DOHH2 (cell line): Measurements from ENCODE around the gene SLC7A5.
A peak's percentile ranks its signal among the peaks of the same experiment; 100 is the strongest.
"Not testable (repeated sequence)": the region's sequence is repeated elsewhere in the genome, so short reads cannot be mapped to it uniquely, and the experiment has no call there.

Experiments used
- H3F3A ChIP-seq: fragments of 200-600 bp; sonication (generic), shearing (Covaris generic); 2 replicates; pipeline ENCODE4 v1.6.0; 2016; ENCODE audit warnings: antibody characterized with exemption, mild to moderate bottlenecking; ENCODE audit not compliant: control insufficient read depth, insufficient read depth
- H3K27ac ChIP-seq: fragments of 200-600 bp; sonication (generic); 2 replicates; pipeline ENCODE4 v1.5.1; 2014; ENCODE audit warnings: low read depth, mild to moderate bottlenecking, low read length, moderate library complexity
- H3K27me3 ChIP-seq: fragments of 200-600 bp; sonication (generic); 2 replicates; pipeline ENCODE4 v1.6.1; 2014; ENCODE audit warnings: mild to moderate bottlenecking, low read length, mixed read lengths; ENCODE audit not compliant: control insufficient read depth
- H3K36me3 ChIP-seq: fragments of 200-600 bp; sonication (generic); 2 replicates; pipeline ENCODE4 v1.6.1; 2014; ENCODE audit warnings: mild to moderate bottlenecking, low read length, moderate library complexity, mixed read lengths; ENCODE audit not compliant: control insufficient read depth
- H3K4me1 ChIP-seq: fragments of 200-600 bp; sonication (generic); 2 replicates; pipeline ENCODE4 v1.6.1; 2014; ENCODE audit warnings: mild to moderate bottlenecking, low read length, mixed read lengths; ENCODE audit not compliant: control insufficient read depth
- H3K4me2 ChIP-seq: fragments of 200-600 bp; sonication (generic); 2 replicates; pipeline ENCODE4 v1.6.0; 2014; ENCODE audit warnings: mild to moderate bottlenecking, low read length, moderate library complexity
- H3K4me3 ChIP-seq: fragments of 200-600 bp; sonication (generic); 2 replicates; pipeline ENCODE4 v1.5.1; 2014; ENCODE audit warnings: mild to moderate bottlenecking, low read length, mixed read lengths
- H3K79me2 ChIP-seq: fragments of 200-600 bp; sonication (generic); 2 replicates; pipeline ENCODE4 v1.6.1; 2014; ENCODE audit warnings: mild to moderate bottlenecking, low read length, mixed read lengths; ENCODE audit not compliant: control insufficient read depth
- H3K9me2 ChIP-seq: fragments of 200-600 bp; sonication (generic); replicated peaks from 2 replicates; pipeline ENCODE4 v1.6.1; 2014; ENCODE audit warnings: mild to moderate bottlenecking, low read length, mixed read lengths; ENCODE audit not compliant: control insufficient read depth
- H3K9me3 ChIP-seq: fragments of 200-600 bp; sonication (generic); 2 replicates; pipeline ENCODE4 v1.6.1; 2014; ENCODE audit warnings: antibody characterized with exemption, low read length, mixed read lengths; ENCODE audit not compliant: control insufficient read depth, insufficient read depth
- H4K20me1 ChIP-seq: fragments of 200-600 bp; sonication (generic); 2 replicates; pipeline ENCODE4 v1.6.0; 2014; ENCODE audit warnings: low read depth, mild to moderate bottlenecking, antibody characterized with exemption, low read length, moderate library complexity; ENCODE audit not compliant: control insufficient read depth, insufficient read depth
- EZH2phosphoT487 ChIP-seq: fragments of 200-600 bp; sonication (generic); IDR thresholded peaks from 2 replicates; pipeline ENCODE4 v1.6.1; 2017; ENCODE audit warnings: borderline replicate concordance, mild to moderate bottlenecking, antibody characterized with exemption, low read length, moderate library complexity, mixed read lengths
- TF ChIP-seq, protein P1 (sequence below): fragments of 200-600 bp; sonication (generic); IDR thresholded peaks from one replicate; pipeline ENCODE4 v1.5.1; 2014; ENCODE audit warnings: antibody characterized with exemption, mild to moderate bottlenecking, low read depth, low read length; ENCODE audit not compliant: poor library complexity, severe bottlenecking

The SLC7A5 gene

DNA sequence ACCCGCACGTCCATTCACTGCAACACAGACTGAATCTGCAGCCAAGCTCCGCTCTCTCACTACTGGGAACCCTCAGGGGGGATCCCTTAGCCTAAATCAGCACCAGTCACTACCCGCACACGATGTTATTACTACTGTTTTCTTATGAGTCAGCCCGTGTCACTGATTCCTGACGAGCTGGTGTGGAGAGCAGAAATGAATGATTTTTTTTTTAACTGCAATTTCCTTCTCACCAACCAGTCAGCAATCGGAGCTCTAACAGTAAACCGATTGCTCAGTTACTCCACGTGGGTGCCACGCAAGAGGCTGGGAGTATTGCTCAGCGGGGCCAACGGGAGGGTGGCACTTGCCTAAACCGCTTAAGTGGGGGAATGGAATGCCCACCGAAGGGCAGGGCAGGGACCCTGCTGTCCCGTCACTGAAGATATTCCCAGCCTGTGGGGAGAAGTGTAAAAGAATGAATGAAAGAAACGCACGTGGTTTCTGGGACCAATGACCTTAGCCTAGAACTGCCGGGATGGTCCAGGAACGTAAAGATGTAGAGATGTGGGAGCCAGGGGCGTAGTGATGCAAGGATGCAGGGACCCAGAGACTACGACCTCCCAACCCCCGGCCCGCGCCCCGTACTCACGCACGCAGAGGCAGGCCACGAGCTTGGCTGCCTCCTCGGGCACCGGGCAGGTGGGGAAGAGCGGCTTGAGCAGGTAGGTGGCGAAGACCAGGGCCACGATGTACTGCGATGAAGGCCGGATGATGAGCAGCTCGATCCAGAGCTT is 865 bp downstream of the SLC7A5 start:
- H3K9me2 ChIP-seq, H3F3A ChIP-seq, H3K27me3 ChIP-seq, H3K9me3 ChIP-seq: not testable (repeated sequence)
- Histone ChIP-seq H3K4me2 (peak overlapping the region; percentile 95), H3K27ac (peak overlapping the region; percentile 41), H3K36me3 (peaks cover 49% of the 10 kb centered on the region), H3K79me2 (peaks cover 58% of the 10 kb centered on the region), H4K20me1 (peaks cover 15% of the 10 kb centered on the region), H3K4me3 (peak overlapping the region; percentile 96), H3K4me1 (peaks cover 52% of the 10 kb centered on the region)

DNA sequence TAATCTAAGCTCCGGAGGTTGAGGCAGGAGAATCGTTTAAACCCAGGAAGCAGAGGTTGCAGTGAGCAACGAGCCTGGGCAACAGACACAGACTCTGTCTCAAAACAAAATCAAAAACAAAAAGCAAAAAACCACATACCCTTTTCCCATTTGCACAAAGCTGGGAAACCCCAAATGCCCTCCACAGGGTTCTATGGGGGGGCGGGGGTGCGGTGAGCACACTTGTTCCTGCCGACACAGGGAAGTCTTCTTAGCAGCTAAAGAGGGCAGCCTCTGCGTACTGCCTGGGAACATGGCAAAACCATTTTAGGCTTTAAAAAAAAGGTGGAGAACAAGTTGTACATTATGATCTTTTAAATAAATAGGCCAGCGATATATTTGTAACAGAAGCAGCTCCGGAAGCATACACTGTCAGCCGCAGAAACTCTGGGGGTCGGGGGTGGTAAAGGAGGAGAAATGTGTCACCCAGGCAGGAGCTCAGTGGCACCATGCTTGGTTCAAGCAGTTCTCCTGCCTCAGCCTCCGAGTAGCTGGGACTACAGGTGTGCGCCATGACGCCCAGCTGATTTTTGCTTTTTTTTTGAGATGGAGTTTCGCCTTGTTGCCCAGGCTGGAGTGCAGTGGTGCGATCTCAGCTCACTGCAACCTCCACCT is 3.3 kb downstream of the SLC7A5 start:
- Histone ChIP-seq H4K20me1 (peaks cover 21% of the 10 kb centered on the region), H3K79me2 (peaks cover 83% of the 10 kb centered on the region), H3K36me3 (peaks cover 73% of the 10 kb centered on the region), H3K4me3 (peak overlapping the region; percentile 96), H3K4me1 (peaks cover 66% of the 10 kb centered on the region), H3K4me2 (peak overlapping the region; percentile 95)
- not testable (repeated sequence) for H3K27ac ChIP-seq, H3F3A ChIP-seq, H3K9me2 ChIP-seq, H3K27me3 ChIP-seq, H3K9me3 ChIP-seq

DNA sequence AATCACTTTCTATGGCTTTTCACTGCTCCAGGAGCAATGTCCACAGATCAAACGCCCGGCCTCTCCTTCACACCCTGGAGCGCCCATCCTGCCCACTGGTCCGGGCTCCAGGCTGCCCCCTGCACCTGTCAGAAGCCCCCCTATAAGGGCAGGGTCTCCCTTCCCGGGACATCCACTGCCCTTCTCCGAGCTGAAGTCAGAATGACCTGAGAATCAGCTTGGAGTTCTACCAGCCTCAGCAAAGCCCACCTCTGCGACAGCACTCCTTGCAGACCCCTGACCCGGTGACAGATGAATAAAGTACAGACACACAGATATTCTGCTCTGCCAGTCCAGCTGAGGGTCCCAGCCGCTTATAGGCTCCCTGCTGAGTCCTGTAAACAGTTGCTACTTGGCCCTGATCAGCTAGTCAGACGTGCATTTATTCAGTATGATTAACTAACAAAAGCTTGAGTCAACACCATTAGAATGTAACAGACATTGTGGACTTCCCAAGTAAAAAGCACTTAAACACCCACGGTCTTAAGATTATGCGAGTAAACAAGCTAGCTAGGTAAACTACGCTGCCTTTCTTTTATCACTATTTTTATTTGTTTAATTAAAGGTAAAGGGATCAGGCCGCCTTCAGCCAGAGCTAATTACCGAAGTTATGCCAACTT is 4.8 kb downstream of the SLC7A5 start:
- Histone ChIP-seq H3K27ac (no peak overlapping the region), H3K4me2 (peak overlapping the region; percentile 54), H3K36me3 (peaks cover 82% of the 10 kb centered on the region), H3K79me2 (peaks cover 98% of the 10 kb centered on the region), H4K20me1 (peaks cover 25% of the 10 kb centered on the region), H3K9me2 (no peaks in the 10 kb centered on the region), H3K9me3 (no peaks in the 10 kb centered on the region), H3K4me3 (peak overlapping the region; percentile 30; the same call in 1 of the 2 replicates), H3K4me1 (peaks cover 63% of the 10 kb centered on the region), H3F3A (no peaks in the 10 kb centered on the region), H3K27me3 (no peaks in the 10 kb centered on the region)
- no peak for TF ChIP-seq EZH2phosphoT487
- TF ChIP-seq, protein P1, sequence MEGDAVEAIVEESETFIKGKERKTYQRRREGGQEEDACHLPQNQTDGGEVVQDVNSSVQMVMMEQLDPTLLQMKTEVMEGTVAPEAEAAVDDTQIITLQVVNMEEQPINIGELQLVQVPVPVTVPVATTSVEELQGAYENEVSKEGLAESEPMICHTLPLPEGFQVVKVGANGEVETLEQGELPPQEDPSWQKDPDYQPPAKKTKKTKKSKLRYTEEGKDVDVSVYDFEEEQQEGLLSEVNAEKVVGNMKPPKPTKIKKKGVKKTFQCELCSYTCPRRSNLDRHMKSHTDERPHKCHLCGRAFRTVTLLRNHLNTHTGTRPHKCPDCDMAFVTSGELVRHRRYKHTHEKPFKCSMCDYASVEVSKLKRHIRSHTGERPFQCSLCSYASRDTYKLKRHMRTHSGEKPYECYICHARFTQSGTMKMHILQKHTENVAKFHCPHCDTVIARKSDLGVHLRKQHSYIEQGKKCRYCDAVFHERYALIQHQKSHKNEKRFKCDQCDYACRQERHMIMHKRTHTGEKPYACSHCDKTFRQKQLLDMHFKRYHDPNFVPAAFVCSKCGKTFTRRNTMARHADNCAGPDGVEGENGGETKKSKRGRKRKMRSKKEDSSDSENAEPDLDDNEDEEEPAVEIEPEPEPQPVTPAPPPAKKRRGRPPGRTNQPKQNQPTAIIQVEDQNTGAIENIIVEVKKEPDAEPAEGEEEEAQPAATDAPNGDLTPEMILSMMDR: no peak

DNA sequence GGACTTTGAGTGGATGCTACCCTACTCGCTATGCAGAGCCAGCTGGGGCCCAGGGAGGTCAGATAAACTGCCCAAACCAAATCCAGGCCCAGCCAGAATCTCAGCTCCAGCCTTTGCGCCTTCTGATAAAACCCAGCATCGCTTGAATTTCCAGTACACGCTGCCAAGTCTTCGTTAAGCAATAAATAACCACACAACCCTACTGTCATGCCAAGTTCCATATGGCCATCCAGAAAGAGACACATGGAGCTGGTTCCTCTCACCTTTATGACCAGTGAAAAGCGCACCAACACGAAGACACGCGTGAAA is 6.0 kb downstream of the SLC7A5 start:
- H3K27me3 ChIP-seq, H3K4me3 ChIP-seq, H3K27ac ChIP-seq, H3K9me2 ChIP-seq, H3K9me3 ChIP-seq, H3F3A ChIP-seq: not testable (repeated sequence)
- peaks cover 100% of the 10 kb centered on the region for H3K79me2 ChIP-seq
- H3K36me3 ChIP-seq: peaks cover 84% of the 10 kb centered on the region
- peaks cover 30% of the 10 kb centered on the region for H4K20me1 ChIP-seq
- peak overlapping the region; percentile 12; the same call in 1 of the 2 replicates for H3K4me2 ChIP-seq
- peaks cover 72% of the 10 kb centered on the region for H3K4me1 ChIP-seq

DNA sequence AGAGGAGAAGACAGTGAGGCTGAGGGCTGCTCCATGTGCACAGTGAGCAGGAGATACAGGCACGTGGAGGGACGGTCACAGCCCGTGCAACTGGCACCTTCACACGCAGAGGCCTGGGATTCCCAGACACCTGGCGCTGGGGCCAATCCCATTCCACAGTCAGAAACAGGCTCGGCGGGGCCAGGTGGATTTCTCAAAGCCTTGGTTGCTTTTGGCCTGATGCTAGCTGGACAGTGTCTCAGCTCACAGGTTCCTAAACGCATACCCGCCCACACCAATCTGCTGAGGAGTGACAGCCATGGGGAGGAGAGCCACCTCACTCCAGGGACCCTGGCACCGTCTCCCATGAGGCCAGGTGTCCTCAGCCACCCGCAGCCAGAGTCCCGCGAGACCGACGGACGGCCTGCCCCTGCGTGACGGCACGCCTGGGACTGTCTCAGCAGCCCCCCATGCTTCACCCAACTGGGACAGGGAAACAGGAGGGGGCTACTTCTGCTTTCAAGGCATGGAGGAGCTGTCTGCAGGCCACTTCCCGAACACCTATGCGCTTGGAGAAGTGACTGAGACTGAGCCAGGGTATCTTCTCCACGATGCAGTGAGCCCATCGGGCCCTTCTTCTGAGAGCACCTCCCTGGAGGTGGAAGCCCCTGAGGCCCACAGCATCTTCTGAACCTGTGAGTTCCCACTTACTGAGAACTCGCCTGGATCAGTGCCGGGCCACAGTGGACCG is 6.5 kb downstream of the SLC7A5 start:
- not testable (repeated sequence) for H3K4me3 ChIP-seq, H3K9me2 ChIP-seq, H3K9me3 ChIP-seq, H3K27ac ChIP-seq, H3F3A ChIP-seq, H3K27me3 ChIP-seq
- peaks cover 100% of the 10 kb centered on the region for H3K79me2 ChIP-seq
- peaks cover 84% of the 10 kb centered on the region for H3K36me3 ChIP-seq
- H4K20me1 ChIP-seq: peaks cover 33% of the 10 kb centered on the region
- peak overlapping the region; percentile 12; the same call in 1 of the 2 replicates for H3K4me2 ChIP-seq
- H3K4me1 ChIP-seq: peaks cover 77% of the 10 kb centered on the region

DNA sequence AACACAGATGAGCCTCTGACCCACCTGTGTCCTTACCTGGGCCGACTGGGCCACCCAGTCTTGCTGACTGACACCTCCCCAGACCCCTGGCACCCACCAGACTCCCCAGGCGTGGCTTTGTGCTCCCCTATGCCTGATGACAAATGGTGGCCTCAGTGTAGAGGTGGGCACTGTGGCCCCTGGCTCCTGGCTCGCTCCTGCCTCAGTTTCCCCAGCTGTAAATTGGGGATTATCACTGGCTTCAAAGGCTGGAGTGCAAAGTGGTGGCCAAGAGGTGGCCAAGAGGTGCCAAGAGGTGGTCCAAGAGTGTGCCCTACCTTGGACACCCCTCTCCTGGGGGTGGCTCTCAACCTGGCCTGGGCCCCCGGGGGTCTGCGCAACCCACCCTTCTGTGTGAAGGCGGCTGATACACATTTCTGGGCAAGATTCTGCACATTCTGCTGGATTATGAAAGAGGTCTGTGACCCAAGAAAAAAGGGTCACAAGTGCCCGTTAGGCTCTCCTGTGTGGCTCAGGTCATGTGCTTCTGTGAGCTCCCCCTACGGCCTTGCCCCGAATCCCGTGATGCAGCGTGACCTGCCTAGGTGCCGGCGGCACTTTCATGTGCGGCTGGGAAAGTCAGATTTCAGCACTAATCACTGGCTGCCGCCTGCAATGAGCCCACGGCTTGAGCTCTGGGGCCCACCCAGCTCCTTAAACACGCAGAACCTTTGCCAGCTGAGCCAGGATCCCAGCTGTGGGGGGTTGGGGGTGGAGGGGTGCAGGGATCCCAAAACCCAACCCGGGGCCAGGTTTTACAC is 7.8 kb downstream of the SLC7A5 start:
- Histone ChIP-seq H3K79me2 (peaks cover 100% of the 10 kb centered on the region), H3K36me3 (peaks cover 86% of the 10 kb centered on the region), H3K4me1 (peaks cover 80% of the 10 kb centered on the region), H4K20me1 (peaks cover 24% of the 10 kb centered on the region)
- not testable (repeated sequence) for H3K4me2 ChIP-seq, H3K4me3 ChIP-seq, H3F3A ChIP-seq, H3K27ac ChIP-seq, H3K27me3 ChIP-seq, H3K9me2 ChIP-seq, H3K9me3 ChIP-seq
